Measurements from ENCODE around the gene SRI. TPM values are rescaled to one million over a fixed set of nuclear protein-coding genes. Genes with fewer than 3 reads are reported as not detected.
"Not testable (repeated sequence)": the region's sequence is repeated elsewhere in the genome, so short reads cannot be mapped to it uniquely, and the experiment has no call there.

SRI gene
- total RNA-seq, 1 experiment from 2014 or later, result 94.8 TPM

DNA sequence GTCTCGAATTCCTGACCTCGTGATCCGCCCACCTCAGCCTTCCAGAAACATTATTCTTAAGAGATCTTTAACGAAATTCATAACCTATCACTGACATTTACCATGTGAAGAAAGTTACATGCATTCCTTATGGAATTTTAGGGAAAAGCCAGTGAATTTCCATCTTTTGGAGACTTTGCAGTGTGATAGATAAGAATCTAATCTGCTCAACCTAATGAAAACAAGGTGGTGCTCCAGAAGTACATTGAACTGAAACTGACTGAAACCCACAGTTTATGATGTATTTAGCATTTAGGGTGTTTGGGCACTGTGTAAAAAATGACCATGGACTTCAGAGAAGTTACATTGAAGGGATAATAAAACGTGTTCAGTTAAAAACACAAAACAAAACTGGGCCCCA lies 43.6 kb downstream of the SRI start:
- DNase-seq (ENCODE audit: low read depth), result no peak

DNA sequence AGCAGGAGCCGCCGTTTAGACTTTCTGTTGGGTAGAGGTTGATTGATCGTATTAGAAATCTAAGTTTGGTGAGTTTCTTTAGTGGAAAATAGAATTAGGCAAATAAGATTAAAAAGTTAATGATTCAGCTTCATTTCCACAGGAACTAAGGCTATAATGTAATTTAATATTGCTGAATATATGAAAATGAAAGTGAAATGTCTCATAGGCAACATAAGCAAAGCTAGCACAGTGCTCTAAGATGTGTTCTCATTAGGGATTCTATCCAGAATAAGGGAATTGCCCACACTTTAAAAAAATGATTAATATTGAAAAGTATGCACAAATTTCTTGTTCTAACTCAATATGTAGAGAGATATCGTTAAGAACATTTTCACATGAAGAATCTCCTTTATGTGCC lies 47.0 kb downstream of the SRI start:
- no peak for DNase-seq (ENCODE audit: low read depth)

DNA sequence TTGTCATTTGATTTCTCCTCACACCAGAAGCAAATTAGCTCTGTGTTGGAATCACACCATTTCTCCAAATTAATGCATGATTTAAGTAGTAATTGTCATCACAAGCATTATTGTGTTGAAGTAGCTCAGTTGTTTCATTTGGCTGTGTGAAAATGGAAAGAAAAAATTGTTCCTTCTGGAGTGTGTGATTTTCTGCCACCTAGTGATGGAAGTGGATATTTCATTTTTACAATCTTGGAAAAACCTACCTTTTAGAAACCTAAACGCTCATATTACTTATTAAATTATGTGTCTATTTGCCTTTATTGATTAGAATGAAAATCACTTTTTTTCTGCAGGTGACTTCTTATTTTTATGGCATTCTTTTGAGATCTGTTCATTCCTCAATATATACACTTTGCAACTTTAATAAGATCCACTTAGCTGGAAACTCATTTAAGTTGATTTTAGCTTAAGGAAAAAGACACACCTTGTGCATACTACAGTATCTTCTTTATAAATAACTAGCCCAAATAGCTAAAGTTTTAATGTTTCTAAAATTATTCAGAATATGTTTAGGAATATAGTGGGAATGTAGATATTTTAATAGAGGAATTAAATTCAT lies 50.0 kb downstream of the SRI start:
- no peak for DNase-seq (ENCODE audit: low read depth)

DNA sequence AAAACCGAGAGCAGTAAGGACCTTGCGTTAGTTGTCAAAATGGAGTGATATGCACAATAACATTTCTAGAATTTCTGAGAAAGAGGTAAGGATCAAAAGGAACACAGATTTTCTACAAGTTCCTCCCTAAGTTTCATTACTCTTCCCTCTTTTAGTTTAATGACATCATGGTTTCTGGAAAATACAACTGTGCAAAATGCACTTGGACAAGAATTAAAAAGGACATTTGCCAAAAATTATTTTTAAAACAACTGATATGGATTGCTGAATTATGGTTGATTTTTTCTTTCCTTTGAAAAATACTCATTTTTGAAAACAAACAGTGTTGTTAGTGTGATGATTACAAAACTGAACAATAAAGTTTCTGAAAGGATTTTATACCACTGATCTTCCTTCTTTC lies 52.1 kb downstream of the SRI start:
- no peak for DNase-seq (ENCODE audit: low read depth)

DNA sequence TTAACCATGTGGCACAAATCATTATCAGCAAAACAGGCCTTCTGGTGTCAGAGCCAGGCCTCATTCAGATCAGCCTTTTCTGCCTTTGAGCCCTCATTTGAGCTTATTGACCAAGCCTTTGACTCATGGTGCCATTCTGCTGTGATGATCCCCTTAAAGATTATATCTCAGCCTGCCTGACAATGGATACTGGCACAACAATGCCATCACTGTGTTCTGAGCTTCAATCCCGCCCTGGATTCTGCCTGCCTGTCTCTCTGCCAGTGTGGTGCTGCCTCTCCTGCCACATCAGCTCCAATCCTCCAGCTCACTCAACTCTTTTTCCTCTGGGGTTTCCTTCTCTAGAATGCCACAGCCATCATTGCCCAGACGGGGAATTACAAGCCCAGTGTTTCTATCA lies 52.6 kb downstream of the SRI start:
- DNase-seq (ENCODE audit: low read depth), result no peak

DNA sequence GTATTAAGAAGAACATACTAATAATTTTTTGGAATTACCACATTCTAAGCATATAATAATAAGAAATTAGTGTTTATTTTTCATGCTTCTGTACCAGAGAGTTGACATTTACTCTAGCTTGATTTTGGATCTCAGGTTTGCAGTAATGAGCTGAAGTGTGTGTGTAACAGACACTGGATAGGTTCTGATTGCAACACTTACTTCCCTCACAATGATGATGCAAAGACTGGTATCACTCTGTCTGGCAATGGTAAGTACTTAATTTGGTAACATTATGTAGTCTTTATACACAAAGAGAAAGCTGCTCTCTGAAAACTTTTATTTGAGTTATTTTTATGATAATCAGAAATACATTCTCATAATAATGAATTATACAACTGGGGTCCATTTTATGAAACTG lies 54.1 kb downstream of the SRI start:
- DNase-seq (ENCODE audit: low read depth), result no peak

DNA sequence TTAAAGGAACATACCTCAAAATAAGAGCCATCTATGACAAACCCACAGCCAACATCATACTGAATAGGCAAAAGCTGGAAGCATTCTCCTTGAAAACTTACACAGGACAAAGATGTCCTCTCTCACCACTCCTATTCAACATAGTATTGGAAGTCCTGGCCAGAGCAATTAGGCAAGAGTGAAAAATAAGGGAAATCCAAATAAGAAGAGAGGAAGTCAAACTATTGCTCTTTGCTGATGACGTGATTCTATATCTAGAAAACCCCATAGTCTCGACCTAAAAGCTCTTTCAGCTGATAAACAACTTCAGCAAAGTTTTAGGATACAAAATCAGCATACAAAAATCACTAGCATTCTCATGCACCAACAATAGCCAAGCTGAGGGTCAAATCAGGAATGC lies 60.1 kb downstream of the SRI start:
- not testable (repeated sequence) for DNase-seq (ENCODE audit: low read depth)

DNA sequence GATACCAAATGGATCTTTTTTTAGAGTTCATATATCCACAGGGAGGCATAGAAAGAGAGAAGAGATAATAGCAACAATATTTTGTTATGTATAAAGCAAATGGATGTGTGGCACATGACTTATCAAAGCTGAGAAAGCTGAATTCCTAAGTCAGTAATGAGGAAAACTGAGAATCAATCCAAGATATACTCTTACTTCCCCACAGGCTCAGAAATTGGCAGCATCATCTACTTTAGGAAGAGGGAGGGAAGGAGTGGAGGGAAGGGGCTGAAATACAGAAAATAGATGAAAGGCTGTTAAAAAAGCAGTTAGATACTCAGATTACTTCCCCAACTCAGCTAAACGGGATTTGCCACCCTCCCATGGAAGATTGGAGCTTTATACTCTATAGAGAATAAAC lies 63.5 kb downstream of the SRI start:
- DNase-seq (ENCODE audit: low read depth), result no peak

DNA sequence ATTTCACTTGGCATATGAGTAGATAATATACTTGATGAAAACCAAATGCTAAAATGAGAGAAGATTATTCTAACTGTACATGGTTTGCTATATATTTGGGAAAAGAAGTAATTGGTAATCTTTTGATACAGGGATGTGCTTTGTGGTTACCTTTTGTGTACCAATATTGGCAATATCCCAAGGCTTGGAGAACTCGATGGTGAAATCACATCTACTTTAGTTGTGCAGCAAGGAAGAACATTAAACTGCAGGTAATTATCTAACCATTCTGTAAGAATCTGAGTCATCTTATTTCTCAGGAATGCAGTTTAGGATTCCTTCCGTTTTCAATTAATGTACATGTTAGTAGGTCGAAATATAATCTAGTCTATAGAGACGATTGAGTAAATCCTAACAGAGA lies 64.1 kb downstream of the SRI start:
- DNase-seq (ENCODE audit: low read depth), result no peak

Other genes starting within 250 kb of the SRI start
- gene STEAP4, start 86.9 kb upstream of the SRI start, total RNA-seq (2014; rRNA removed; shearing (Covaris generic)), result not detected in 2 replicates

Measured in Daoy (cell line).